ENCODE data around the gene SLC25A21. TPM values are rescaled to one million over a fixed set of nuclear protein-coding genes. Genes with fewer than 3 reads are reported as not detected.

Gene SLC25A21
- total and polyA plus RNA-seq, 2 experiments from 2014 or later, result 10.6 to 12.1 TPM

DNA sequence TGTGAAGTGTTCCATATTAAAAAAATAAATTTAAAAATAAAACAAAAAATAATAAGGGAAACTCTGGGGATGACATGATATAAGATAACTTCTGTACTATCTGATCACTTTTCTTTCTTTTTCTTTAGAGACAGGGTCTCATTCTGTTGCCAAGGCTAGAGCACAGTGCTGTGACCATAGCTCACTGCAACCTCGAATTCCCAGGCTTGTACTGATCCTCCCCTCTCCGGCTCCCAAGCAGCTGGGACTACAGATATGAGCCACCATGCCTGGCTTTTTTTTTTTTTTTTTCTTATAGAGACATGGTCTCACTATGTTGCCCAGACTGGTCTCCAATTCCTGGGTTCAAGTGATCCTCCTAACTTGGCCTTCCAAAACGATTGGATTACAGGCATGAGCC lies 14.9 kb upstream of the SLC25A21 start (continued):
- TF ChIP-seq, protein P1, sequence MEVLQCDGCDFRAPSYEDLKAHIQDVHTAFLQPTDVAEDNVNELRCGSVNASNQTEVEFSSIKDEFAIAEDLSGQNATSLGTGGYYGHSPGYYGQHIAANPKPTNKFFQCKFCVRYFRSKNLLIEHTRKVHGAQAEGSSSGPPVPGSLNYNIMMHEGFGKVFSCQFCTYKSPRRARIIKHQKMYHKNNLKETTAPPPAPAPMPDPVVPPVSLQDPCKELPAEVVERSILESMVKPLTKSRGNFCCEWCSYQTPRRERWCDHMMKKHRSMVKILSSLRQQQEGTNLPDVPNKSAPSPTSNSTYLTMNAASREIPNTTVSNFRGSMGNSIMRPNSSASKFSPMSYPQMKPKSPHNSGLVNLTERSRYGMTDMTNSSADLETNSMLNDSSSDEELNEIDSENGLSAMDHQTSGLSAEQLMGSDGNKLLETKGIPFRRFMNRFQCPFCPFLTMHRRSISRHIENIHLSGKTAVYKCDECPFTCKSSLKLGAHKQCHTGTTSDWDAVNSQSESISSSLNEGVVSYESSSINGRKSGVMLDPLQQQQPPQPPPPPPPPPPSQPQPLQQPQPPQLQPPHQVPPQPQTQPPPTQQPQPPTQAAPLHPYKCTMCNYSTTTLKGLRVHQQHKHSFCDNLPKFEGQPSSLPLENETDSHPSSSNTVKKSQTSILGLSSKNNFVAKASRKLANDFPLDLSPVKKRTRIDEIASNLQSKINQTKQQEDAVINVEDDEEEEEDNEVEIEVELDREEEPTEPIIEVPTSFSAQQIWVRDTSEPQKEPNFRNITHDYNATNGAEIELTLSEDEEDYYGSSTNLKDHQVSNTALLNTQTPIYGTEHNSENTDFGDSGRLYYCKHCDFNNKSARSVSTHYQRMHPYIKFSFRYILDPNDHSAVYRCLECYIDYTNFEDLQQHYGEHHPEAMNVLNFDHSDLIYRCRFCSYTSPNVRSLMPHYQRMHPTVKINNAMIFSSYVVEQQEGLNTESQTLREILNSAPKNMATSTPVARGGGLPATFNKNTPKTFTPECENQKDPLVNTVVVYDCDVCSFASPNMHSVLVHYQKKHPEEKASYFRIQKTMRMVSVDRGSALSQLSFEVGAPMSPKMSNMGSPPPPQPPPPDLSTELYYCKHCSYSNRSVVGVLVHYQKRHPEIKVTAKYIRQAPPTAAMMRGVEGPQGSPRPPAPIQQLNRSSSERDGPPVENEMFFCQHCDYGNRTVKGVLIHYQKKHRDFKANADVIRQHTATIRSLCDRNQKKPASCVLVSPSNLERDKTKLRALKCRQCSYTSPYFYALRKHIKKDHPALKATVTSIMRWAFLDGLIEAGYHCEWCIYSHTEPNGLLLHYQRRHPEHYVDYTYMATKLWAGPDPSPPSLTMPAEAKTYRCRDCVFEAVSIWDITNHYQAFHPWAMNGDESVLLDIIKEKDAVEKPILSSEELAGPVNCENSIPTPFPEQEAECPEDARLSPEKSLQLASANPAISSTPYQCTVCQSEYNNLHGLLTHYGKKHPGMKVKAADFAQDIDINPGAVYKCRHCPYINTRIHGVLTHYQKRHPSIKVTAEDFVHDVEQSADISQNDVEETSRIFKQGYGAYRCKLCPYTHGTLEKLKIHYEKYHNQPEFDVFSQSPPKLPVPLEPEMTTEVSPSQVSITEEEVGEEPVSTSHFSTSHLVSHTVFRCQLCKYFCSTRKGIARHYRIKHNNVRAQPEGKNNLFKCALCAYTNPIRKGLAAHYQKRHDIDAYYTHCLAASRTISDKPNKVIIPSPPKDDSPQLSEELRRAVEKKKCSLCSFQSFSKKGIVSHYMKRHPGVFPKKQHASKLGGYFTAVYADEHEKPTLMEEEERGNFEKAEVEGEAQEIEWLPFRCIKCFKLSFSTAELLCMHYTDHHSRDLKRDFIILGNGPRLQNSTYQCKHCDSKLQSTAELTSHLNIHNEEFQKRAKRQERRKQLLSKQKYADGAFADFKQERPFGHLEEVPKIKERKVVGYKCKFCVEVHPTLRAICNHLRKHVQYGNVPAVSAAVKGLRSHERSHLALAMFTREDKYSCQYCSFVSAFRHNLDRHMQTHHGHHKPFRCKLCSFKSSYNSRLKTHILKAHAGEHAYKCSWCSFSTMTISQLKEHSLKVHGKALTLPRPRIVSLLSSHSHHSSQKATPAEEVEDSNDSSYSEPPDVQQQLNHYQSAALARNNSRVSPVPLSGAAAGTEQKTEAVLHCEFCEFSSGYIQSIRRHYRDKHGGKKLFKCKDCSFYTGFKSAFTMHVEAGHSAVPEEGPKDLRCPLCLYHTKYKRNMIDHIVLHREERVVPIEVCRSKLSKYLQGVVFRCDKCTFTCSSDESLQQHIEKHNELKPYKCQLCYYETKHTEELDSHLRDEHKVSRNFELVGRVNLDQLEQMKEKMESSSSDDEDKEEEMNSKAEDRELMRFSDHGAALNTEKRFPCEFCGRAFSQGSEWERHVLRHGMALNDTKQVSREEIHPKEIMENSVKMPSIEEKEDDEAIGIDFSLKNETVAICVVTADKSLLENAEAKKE (CRISPR knock-in tag; IDR thresholded peaks at IDR 0.05), result no peak
- TF ChIP-seq CREB1 (CRISPR knock-in tag; IDR thresholded peaks at IDR 0.05; ENCODE audit: low read depth), result no peak
- TF ChIP-seq, protein P2, sequence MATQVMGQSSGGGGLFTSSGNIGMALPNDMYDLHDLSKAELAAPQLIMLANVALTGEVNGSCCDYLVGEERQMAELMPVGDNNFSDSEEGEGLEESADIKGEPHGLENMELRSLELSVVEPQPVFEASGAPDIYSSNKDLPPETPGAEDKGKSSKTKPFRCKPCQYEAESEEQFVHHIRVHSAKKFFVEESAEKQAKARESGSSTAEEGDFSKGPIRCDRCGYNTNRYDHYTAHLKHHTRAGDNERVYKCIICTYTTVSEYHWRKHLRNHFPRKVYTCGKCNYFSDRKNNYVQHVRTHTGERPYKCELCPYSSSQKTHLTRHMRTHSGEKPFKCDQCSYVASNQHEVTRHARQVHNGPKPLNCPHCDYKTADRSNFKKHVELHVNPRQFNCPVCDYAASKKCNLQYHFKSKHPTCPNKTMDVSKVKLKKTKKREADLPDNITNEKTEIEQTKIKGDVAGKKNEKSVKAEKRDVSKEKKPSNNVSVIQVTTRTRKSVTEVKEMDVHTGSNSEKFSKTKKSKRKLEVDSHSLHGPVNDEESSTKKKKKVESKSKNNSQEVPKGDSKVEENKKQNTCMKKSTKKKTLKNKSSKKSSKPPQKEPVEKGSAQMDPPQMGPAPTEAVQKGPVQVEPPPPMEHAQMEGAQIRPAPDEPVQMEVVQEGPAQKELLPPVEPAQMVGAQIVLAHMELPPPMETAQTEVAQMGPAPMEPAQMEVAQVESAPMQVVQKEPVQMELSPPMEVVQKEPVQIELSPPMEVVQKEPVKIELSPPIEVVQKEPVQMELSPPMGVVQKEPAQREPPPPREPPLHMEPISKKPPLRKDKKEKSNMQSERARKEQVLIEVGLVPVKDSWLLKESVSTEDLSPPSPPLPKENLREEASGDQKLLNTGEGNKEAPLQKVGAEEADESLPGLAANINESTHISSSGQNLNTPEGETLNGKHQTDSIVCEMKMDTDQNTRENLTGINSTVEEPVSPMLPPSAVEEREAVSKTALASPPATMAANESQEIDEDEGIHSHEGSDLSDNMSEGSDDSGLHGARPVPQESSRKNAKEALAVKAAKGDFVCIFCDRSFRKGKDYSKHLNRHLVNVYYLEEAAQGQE (IDR thresholded peaks at IDR 0.05; ENCODE audit: unreplicated experiment), result no peak
- TF ChIP-seq, protein P3, sequence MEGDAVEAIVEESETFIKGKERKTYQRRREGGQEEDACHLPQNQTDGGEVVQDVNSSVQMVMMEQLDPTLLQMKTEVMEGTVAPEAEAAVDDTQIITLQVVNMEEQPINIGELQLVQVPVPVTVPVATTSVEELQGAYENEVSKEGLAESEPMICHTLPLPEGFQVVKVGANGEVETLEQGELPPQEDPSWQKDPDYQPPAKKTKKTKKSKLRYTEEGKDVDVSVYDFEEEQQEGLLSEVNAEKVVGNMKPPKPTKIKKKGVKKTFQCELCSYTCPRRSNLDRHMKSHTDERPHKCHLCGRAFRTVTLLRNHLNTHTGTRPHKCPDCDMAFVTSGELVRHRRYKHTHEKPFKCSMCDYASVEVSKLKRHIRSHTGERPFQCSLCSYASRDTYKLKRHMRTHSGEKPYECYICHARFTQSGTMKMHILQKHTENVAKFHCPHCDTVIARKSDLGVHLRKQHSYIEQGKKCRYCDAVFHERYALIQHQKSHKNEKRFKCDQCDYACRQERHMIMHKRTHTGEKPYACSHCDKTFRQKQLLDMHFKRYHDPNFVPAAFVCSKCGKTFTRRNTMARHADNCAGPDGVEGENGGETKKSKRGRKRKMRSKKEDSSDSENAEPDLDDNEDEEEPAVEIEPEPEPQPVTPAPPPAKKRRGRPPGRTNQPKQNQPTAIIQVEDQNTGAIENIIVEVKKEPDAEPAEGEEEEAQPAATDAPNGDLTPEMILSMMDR (conservative IDR thresholded peaks at IDR 0.05; ENCODE audit: low read depth in 2 of 2), result no peak
- no peak for TF ChIP-seq NANOG (IDR thresholded peaks at IDR 0.05; ENCODE audit: borderline replicate concordance)

Data from GM23338 (cell line).